Lung (tissue), 12 donors: ENCODE results near the gene C11orf21. TPM values are rescaled to one million over a fixed set of nuclear protein-coding genes. Genes with fewer than 3 reads are reported as not detected.

Source experiments
- ATAC-seq: fragments of 200-7000 bp; cut with Tn5 transposase; one replicate; pipeline ENCODE4 v1.9.1; 2020; ENCODE audit warnings: moderate number of reproducible peaks; ENCODE audit not compliant: insufficient read depth, low FRiP score
- DNase-seq, 3 donors: peaks; one replicate each; pipeline ENCODE4 v3.0.0-alpha.2; 2013 to 2017
- H3K27ac ChIP-seq, 2 donors: one replicate each; pipeline ENCODE4 v1.5.1; 2013; ENCODE audit warnings: mild to moderate bottlenecking in 2 of 2, moderate library complexity in 2 of 2, control low read depth in 1 of 2, inconsistent platforms in 1 of 2, low read depth in 1 of 2, low read length in 1 of 2
- H3K27me3 ChIP-seq, 3 donors: one replicate each; pipeline ENCODE4 v1.5.1; 2013; ENCODE audit warnings: low read length in 2 of 3; ENCODE audit not compliant: control insufficient read depth in 3 of 3, insufficient read depth in 3 of 3
- H3K36me3 ChIP-seq, 4 donors: one replicate each; pipeline ENCODE4 v1.5.1; 2013; ENCODE audit warnings: low read length in 4 of 4, mild to moderate bottlenecking in 1 of 4, moderate library complexity in 1 of 4; ENCODE audit not compliant: control insufficient read depth in 4 of 4, insufficient read depth in 4 of 4
- H3K4me1 ChIP-seq, 5 donors: one replicate each; pipeline ENCODE4 v1.5.1; 2013; ENCODE audit warnings: low read length in 5 of 5, mild to moderate bottlenecking in 2 of 5, moderate library complexity in 1 of 5; ENCODE audit not compliant: control insufficient read depth in 5 of 5, insufficient read depth in 5 of 5
- H3K4me3 ChIP-seq: one replicate; pipeline ENCODE4 v1.5.1; 2013; ENCODE audit warnings: mild to moderate bottlenecking, control low read depth, moderate library complexity
- H3K9ac ChIP-seq, 2 donors: one replicate each; pipeline ENCODE4 v1.5.1; 2013; ENCODE audit warnings: low read length in 2 of 2, control low read depth in 1 of 2; ENCODE audit not compliant: insufficient read depth in 1 of 2
- H3K9me3 ChIP-seq, 4 donors: one replicate each; pipeline ENCODE4 v1.5.1; 2013; ENCODE audit warnings: low read length in 3 of 4, mild to moderate bottlenecking in 1 of 4, moderate library complexity in 1 of 4; ENCODE audit not compliant: control insufficient read depth in 4 of 4, insufficient read depth in 3 of 4
- CTCF ChIP-seq: IDR thresholded peaks from 2 replicates; pipeline ENCODE4 v1.5.1; 2012; ENCODE audit warnings: mild to moderate bottlenecking; ENCODE audit errors: control extremely low read depth, extremely low read depth
- WGBS, 2 donors: extraction: QIAGEN DNeasy Blood & Tissue Kit; methylation state at CpG; one replicate each; pipeline ENCODE4 v1.1.7; 2013; 5-methylcytosine and 5-hydroxymethylcytosine counted together
- polyA plus RNA-seq, 2 donors: library from polyadenylated mRNA; stranded (reverse); fragments of 200-250 nt; gene quantifications; one replicate each; pipeline ENCODE4 v1.2.1, GENCODE V29; 2013
- total RNA-seq, 2 donors: library from RNA; depleted of rRNA in 1 of 2; stranded (reverse); fragments of >200 nt in 1 of 2; gene quantifications; one replicate each; pipeline ENCODE4 v1.2.1, GENCODE V29; 2014 to 2021
- donor health status: control.
- donor health status: control.
- donor health status: Bipolar disorder and iron deficiency.
- donor health status: healthy.
- donor health status: DM: yes; HTN: yes; CAD: no.

C11orf21 gene
- total and polyA plus RNA-seq, 4 donors: 3.4 to 6.0 (median 4.8) TPM

GRCh38 chr11:2269601-2270321 lies 32.0 kb downstream of the C11orf21 start:
- 0 to 3% methylated on average over 99 to 104 of the region's 104 CpGs for WGBS, 2 donors
- peaks cover 7 to 28% (median 20%) of the 10 kb centered on the region in 3 donors for H3K27me3 ChIP-seq
- H3K4me3 ChIP-seq: no peak overlapping the region
- no peak overlapping the region for H3K27ac ChIP-seq
- H3K36me3 ChIP-seq: no peaks in the 10 kb centered on the region
- peaks cover 0 to 19% (median 0%) of the 10 kb centered on the region in 5 donors for H3K4me1 ChIP-seq
- H3K9me3 ChIP-seq: no peaks in the 10 kb centered on the region
- ATAC-seq (no peak), DNase-seq (peak; percentile 72 to 88 (median 77))
- peak; percentile 24 for TF ChIP-seq CTCF
- no peak overlapping the region for H3K9ac ChIP-seq

GRCh38 chr11:2268729-2269600 lies 32.8 kb downstream of the C11orf21 start:
- Histone ChIP-seq H3K4me1 (peaks cover 0 to 19% (median 0%) of the 10 kb centered on the region in 5 donors), H3K27ac (no peak overlapping the region), H3K4me3 (peak overlapping the region; percentile 30), H3K9me3 (no peaks in the 10 kb centered on the region), H3K27me3 (peaks cover 7 to 28% (median 20%) of the 10 kb centered on the region in 3 donors), H3K36me3 (no peaks in the 10 kb centered on the region), H3K9ac (no peak overlapping the region)
- DNase-seq: peak; percentile 52 to 77 (median 70)
- ATAC-seq: peak; percentile 41
- WGBS, 2 donors: 2% methylated on average over 67 to 89 of the region's 89 CpGs
- no peak for TF ChIP-seq CTCF

GRCh38 chr11:2267851-2268728 lies 33.6 kb downstream of the C11orf21 start:
- no peak overlapping the region for H3K27ac ChIP-seq
- TF ChIP-seq CTCF: no peak

More at GRCh38 chr11:2267851-2268728, 33.6 kb downstream of the C11orf21 start:
- no peak overlapping the region for H3K9ac ChIP-seq
- 81 to 85% methylated on average over 26 of the region's 26 CpGs for WGBS, 2 donors
- peaks cover 7 to 23% (median 18%) of the 10 kb centered on the region in 3 donors for H3K27me3 ChIP-seq
- no peaks in the 10 kb centered on the region for H3K9me3 ChIP-seq
- ATAC-seq: no peak
- no peaks in the 10 kb centered on the region for H3K36me3 ChIP-seq
- no peak overlapping the region for H3K4me3 ChIP-seq
- H3K4me1 ChIP-seq: peaks cover 0 to 19% (median 0%) of the 10 kb centered on the region in 5 donors
- DNase-seq: peak in 1 of 3 donors; percentile 14
